ENCODE data around the gene SPIN4.

DNA sequence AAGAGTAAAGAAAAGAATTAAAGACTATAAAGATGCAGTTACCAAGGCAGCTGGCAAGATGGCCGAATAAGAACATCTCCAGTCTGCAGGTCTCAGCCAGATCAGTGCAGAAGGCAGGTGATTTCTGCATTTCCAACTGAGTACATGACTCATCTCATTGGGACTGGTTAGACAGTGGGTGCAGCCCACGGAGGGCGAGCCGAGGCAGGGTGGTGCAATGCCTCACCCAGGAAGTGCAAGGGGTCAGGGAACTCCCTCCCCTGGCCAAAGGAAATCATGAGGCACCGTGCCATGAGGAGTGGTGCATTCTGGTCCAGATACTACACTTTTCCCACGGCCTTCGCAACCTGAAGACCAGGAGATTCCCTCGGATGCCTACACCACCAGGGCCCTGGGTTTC, 20.5 kb downstream of the SPIN4 start:
- TF ChIP-seq, protein P1, sequence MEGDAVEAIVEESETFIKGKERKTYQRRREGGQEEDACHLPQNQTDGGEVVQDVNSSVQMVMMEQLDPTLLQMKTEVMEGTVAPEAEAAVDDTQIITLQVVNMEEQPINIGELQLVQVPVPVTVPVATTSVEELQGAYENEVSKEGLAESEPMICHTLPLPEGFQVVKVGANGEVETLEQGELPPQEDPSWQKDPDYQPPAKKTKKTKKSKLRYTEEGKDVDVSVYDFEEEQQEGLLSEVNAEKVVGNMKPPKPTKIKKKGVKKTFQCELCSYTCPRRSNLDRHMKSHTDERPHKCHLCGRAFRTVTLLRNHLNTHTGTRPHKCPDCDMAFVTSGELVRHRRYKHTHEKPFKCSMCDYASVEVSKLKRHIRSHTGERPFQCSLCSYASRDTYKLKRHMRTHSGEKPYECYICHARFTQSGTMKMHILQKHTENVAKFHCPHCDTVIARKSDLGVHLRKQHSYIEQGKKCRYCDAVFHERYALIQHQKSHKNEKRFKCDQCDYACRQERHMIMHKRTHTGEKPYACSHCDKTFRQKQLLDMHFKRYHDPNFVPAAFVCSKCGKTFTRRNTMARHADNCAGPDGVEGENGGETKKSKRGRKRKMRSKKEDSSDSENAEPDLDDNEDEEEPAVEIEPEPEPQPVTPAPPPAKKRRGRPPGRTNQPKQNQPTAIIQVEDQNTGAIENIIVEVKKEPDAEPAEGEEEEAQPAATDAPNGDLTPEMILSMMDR (IDR thresholded peaks at IDR 0.05): no peak
- TF ChIP-seq POLR2A (IDR thresholded peaks at IDR 0.05): no peak

Data from thyroid gland (tissue), 4 donors.